GM18505 (cell line): ENCODE data around the gene PNMA5.

Source experiments
- ATAC-seq: cut with Tn5 transposase; IDR thresholded peaks from one replicate; pipeline ENCODE4 v1.9.1; 2021; ENCODE audit not compliant: unreplicated experiment
- POLR2A ChIP-seq: IDR thresholded peaks from 4 replicates; pipeline ENCODE4 v1.6.1; 2011; ENCODE audit warnings: borderline replicate concordance; ENCODE audit not compliant: insufficient read depth, insufficient read length; ENCODE audit errors: extremely low read depth

PNMA5 gene

GRCh38 chrX:152945021-152945979 lies 48.6 kb downstream of the PNMA5 start:
- no peak for TF ChIP-seq POLR2A
- ATAC-seq = no peak

DNA sequence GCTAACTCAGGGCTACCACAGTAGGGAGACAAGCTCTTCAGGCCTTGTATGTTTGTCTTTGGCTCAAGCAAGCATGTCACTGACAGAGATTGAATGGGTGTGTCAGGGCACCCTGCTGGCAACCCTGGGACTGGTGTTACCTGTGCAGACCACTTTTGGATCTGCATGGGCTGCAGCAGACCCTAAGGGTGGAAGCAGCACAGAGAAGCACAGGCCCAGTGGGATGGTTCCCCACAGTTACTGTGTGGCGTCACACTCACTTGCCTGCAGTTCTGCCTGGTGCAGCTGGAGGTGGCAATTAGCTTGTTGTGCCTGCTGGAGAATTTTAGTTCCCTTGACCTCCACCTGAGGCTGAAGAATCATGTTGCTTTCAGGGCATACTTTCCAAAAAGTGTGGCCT lies 50.1 kb downstream of the PNMA5 start:
- no peak for ATAC-seq
- TF ChIP-seq POLR2A = no peak

DNA sequence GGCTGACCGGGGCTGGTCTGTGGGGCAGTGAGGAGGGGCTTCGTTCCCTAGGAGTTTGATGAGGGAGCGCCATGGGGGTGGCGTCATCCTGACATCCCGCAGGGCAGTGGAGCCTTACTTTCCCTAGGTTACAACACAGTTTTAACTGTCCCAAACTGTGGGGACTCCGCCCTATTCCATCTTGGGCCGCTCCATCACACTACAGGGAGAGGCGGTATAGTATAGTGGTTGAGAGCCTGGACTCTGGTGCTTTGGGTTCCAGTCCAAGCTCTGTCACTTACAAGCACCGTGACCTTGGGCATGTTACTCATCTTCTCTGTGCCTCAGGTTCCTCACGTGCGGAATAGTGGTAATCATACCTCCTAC lies 51.9 kb downstream of the PNMA5 start:
- ATAC-seq = no peak
- TF ChIP-seq POLR2A = no peak

DNA sequence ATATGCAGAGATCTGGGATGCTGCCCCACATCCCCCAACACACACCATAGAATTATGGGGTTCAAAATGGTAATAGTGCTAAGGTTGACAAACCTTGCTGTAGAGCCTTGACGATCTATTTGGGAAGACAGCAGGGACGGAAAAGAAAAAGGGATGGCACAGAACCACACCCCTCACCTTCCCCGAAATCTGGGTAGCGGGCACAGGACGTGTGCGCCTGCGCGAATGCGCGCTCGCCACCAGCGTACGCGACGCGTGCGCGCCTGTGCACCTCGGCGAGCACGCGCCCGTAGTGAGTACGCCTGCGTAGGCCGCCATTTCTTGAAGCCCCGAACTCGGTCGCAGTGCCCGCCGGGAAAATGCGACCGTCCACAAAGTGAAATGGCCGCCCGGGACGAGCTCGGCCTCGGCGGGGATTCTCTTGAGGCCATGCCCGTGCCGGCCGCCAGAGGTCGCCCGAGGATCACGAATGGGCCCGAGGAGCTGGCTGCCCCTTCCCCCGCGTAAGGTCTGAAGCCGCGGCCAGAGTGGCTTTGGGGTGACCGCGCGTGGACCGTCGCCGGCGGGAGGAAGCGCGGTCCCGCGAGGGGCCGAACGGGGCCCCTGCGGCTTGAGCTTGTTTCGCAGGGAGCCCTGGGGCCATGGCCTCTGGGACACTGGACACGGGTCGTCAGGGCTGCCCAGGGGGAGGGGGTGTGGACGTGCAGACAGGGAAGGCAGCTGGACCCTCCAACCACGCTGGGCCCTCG lies 52.4 kb downstream of the PNMA5 start:
- ATAC-seq = peak; percentile 95
- peak; percentile 75 for TF ChIP-seq POLR2A
